ENCODE data around the gene APOA5.
"Not testable (repeated sequence)": the region's sequence is repeated elsewhere in the genome, so short reads cannot be mapped to it uniquely, and the experiment has no call there.

DNA sequence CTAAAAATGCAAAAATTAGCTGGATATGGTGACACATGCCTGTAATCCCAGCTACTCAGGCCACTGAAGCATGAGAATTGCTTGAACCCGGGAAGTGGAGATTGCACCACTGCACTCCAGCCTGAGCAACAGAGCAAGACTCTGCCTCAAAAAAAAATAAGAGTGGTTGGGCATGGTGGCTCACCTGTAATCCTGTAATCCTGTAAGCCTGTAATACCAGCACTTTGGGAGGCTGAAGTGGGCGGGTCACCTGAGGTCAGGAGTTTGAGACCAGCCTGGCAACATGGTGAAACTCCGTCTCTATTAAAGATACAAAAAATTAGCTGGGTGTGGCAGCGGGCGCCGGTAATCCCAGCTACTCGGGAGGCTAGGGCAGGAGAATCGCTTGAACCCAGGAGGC, 35.6 kb downstream of the APOA5 start:
- not testable (repeated sequence) for TF ChIP-seq EZH2 (IDR thresholded peaks at IDR 0.05; ENCODE audit: borderline replicate concordance, low read length)
- TF ChIP-seq, protein P1, sequence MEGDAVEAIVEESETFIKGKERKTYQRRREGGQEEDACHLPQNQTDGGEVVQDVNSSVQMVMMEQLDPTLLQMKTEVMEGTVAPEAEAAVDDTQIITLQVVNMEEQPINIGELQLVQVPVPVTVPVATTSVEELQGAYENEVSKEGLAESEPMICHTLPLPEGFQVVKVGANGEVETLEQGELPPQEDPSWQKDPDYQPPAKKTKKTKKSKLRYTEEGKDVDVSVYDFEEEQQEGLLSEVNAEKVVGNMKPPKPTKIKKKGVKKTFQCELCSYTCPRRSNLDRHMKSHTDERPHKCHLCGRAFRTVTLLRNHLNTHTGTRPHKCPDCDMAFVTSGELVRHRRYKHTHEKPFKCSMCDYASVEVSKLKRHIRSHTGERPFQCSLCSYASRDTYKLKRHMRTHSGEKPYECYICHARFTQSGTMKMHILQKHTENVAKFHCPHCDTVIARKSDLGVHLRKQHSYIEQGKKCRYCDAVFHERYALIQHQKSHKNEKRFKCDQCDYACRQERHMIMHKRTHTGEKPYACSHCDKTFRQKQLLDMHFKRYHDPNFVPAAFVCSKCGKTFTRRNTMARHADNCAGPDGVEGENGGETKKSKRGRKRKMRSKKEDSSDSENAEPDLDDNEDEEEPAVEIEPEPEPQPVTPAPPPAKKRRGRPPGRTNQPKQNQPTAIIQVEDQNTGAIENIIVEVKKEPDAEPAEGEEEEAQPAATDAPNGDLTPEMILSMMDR (IDR thresholded peaks at IDR 0.05; ENCODE audit: low read length): not testable (repeated sequence)
